GM21619 (cell line): ENCODE data around the gene EDEM3.

Experiments used
- ATAC-seq: cut with Tn5 transposase; IDR thresholded peaks from one replicate; pipeline ENCODE4 v1.9.1; 2021; ENCODE audit not compliant: unreplicated experiment

The EDEM3 gene

GRCh38 chr1:184673305-184673704, 81.4 kb downstream of the EDEM3 start:
- ATAC-seq = no peak

GRCh38 chr1:184672013-184672726, 82.5 kb downstream of the EDEM3 start:
- no peak for ATAC-seq

- ATAC-seq = no peak
Observed at GRCh38 chr1:184669391-184669790, 85.3 kb downstream of the EDEM3 start.

GRCh38 chr1:184665360-184665759, 89.3 kb downstream of the EDEM3 start:
- ATAC-seq = no peak

- ATAC-seq = no peak
Observed at GRCh38 chr1:184664661-184665060, 90.0 kb downstream of the EDEM3 start.

- peak; percentile 78 for ATAC-seq
Observed at GRCh38 chr1:184664042-184664660, 90.5 kb downstream of the EDEM3 start.

GRCh38 chr1:184661801-184662200, 92.9 kb downstream of the EDEM3 start:
- ATAC-seq = no peak

GRCh38 chr1:184660462-184661191, 94.0 kb downstream of the EDEM3 start:
- ATAC-seq = no peak

- ATAC-seq = no peak
Observed at GRCh38 chr1:184658055-184658454, 96.6 kb downstream of the EDEM3 start.

GRCh38 chr1:184656221-184656620, 98.4 kb downstream of the EDEM3 start:
- no peak for ATAC-seq

GRCh38 chr1:184655185-184655584, 99.5 kb downstream of the EDEM3 start:
- no peak for ATAC-seq

- ATAC-seq = no peak
Observed at GRCh38 chr1:184650177-184650866, 104.3 kb downstream of the EDEM3 start.

GRCh38 chr1:184649451-184649888, 105.2 kb downstream of the EDEM3 start:
- peak; percentile 92 for ATAC-seq

GRCh38 chr1:184648856-184649201, 105.8 kb downstream of the EDEM3 start:
- ATAC-seq = no peak

- no peak for ATAC-seq
Observed at GRCh38 chr1:184648160-184648855, 106.3 kb downstream of the EDEM3 start.

- ATAC-seq = no peak
Observed at GRCh38 chr1:184647471-184647870, 107.2 kb downstream of the EDEM3 start.

- ATAC-seq = no peak
Observed at GRCh38 chr1:184646824-184647223, 107.8 kb downstream of the EDEM3 start.

- no peak for ATAC-seq
Observed at GRCh38 chr1:184646178-184646701, 108.4 kb downstream of the EDEM3 start.

GRCh38 chr1:184644771-184645170, 109.9 kb downstream of the EDEM3 start:
- no peak for ATAC-seq

- ATAC-seq = no peak
Observed at GRCh38 chr1:184643661-184644060, 111.0 kb downstream of the EDEM3 start.

- ATAC-seq = no peak
Observed at GRCh38 chr1:184641894-184642293, 112.8 kb downstream of the EDEM3 start.
